Lung (tissue), 12 donors: Measurements from ENCODE around the gene SUSD4. TPM values are rescaled to one million over a fixed set of nuclear protein-coding genes. Genes with fewer than 3 reads are reported as not detected.

Experiments used
- ATAC-seq: fragments of 200-7000 bp; cut with Tn5 transposase; one replicate; pipeline ENCODE4 v1.9.1; 2020; ENCODE audit warnings: moderate number of reproducible peaks; ENCODE audit not compliant: insufficient read depth, low FRiP score
- DNase-seq, 3 donors: peaks; one replicate each; pipeline ENCODE4 v3.0.0-alpha.2; 2013 to 2017
- H3K27ac ChIP-seq, 2 donors: one replicate each; pipeline ENCODE4 v1.5.1; 2013; ENCODE audit warnings: mild to moderate bottlenecking in 2 of 2, moderate library complexity in 2 of 2, control low read depth in 1 of 2, inconsistent platforms in 1 of 2, low read depth in 1 of 2, low read length in 1 of 2
- H3K27me3 ChIP-seq, 3 donors: one replicate each; pipeline ENCODE4 v1.5.1; 2013; ENCODE audit warnings: low read length in 2 of 3; ENCODE audit not compliant: control insufficient read depth in 3 of 3, insufficient read depth in 3 of 3
- H3K36me3 ChIP-seq, 4 donors: one replicate each; pipeline ENCODE4 v1.5.1; 2013; ENCODE audit warnings: low read length in 4 of 4, mild to moderate bottlenecking in 1 of 4, moderate library complexity in 1 of 4; ENCODE audit not compliant: control insufficient read depth in 4 of 4, insufficient read depth in 4 of 4
- H3K4me1 ChIP-seq, 5 donors: one replicate each; pipeline ENCODE4 v1.5.1; 2013; ENCODE audit warnings: low read length in 5 of 5, mild to moderate bottlenecking in 2 of 5, moderate library complexity in 1 of 5; ENCODE audit not compliant: control insufficient read depth in 5 of 5, insufficient read depth in 5 of 5
- H3K4me3 ChIP-seq: one replicate; pipeline ENCODE4 v1.5.1; 2013; ENCODE audit warnings: mild to moderate bottlenecking, control low read depth, moderate library complexity
- H3K9ac ChIP-seq, 2 donors: one replicate each; pipeline ENCODE4 v1.5.1; 2013; ENCODE audit warnings: low read length in 2 of 2, control low read depth in 1 of 2; ENCODE audit not compliant: insufficient read depth in 1 of 2
- H3K9me3 ChIP-seq, 4 donors: one replicate each; pipeline ENCODE4 v1.5.1; 2013; ENCODE audit warnings: low read length in 3 of 4, mild to moderate bottlenecking in 1 of 4, moderate library complexity in 1 of 4; ENCODE audit not compliant: control insufficient read depth in 4 of 4, insufficient read depth in 3 of 4
- WGBS, 2 donors: extraction: QIAGEN DNeasy Blood & Tissue Kit; methylation state at CpG; one replicate each; pipeline ENCODE4 v1.1.7; 2013; 5-methylcytosine and 5-hydroxymethylcytosine counted together
- polyA plus RNA-seq, 2 donors: library from polyadenylated mRNA; stranded (reverse); fragments of 200-250 nt; gene quantifications; one replicate each; pipeline ENCODE4 v1.2.1, GENCODE V29; 2013
- total RNA-seq, 2 donors: library from RNA; depleted of rRNA in 1 of 2; stranded (reverse); fragments of >200 nt in 1 of 2; gene quantifications; one replicate each; pipeline ENCODE4 v1.2.1, GENCODE V29; 2014 to 2021
- TF ChIP-seq, protein P1 (sequence below): IDR thresholded peaks from 2 replicates; pipeline ENCODE4 v1.5.1; 2012; ENCODE audit warnings: mild to moderate bottlenecking; ENCODE audit errors: control extremely low read depth, extremely low read depth
- donor health status: control.
- donor health status: control.
- donor health status: Bipolar disorder and iron deficiency.
- donor health status: healthy.
- donor health status: DM: yes; HTN: yes; CAD: no.

The SUSD4 gene
- total and polyA plus RNA-seq, 4 donors, result 2.8 to 17.0 (median 4.9) TPM

DNA sequence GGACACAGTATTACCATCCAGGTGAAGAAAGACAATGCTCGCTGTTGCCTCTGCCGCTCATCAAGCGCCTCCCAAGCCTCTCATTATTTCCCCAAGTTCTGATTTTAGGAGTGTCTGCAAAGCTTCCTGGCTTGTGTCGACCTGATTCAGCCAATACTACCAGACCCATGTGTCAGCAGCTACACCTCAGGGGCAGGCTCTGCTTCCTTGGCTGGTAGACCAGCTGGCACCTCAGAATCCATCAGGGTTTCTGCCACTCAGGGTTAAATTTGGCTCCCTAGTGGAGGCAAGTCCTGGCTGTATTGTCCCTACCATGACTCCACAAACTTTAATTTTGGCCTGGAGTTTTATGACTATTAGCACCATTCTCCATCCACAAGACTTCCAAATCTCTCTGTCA is 35.4 kb downstream of the SUSD4 start:
- Histone ChIP-seq H3K4me3 (no peak overlapping the region), H3K27ac (no peak overlapping the region), H3K36me3 (no peaks in the 10 kb centered on the region), H3K9ac (no peak overlapping the region), H3K4me1 (peaks cover 0 to 16% (median 3%) of the 10 kb centered on the region in 5 donors), H3K27me3 (no peaks in the 10 kb centered on the region), H3K9me3 (no peaks in the 10 kb centered on the region)
- WGBS, 2 donors, result 89 to 91% methylated on average over 4 of the region's 4 CpGs
- TF ChIP-seq, protein P1, sequence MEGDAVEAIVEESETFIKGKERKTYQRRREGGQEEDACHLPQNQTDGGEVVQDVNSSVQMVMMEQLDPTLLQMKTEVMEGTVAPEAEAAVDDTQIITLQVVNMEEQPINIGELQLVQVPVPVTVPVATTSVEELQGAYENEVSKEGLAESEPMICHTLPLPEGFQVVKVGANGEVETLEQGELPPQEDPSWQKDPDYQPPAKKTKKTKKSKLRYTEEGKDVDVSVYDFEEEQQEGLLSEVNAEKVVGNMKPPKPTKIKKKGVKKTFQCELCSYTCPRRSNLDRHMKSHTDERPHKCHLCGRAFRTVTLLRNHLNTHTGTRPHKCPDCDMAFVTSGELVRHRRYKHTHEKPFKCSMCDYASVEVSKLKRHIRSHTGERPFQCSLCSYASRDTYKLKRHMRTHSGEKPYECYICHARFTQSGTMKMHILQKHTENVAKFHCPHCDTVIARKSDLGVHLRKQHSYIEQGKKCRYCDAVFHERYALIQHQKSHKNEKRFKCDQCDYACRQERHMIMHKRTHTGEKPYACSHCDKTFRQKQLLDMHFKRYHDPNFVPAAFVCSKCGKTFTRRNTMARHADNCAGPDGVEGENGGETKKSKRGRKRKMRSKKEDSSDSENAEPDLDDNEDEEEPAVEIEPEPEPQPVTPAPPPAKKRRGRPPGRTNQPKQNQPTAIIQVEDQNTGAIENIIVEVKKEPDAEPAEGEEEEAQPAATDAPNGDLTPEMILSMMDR, result no peak
- ATAC-seq, result no peak
- no peak for DNase-seq

DNA sequence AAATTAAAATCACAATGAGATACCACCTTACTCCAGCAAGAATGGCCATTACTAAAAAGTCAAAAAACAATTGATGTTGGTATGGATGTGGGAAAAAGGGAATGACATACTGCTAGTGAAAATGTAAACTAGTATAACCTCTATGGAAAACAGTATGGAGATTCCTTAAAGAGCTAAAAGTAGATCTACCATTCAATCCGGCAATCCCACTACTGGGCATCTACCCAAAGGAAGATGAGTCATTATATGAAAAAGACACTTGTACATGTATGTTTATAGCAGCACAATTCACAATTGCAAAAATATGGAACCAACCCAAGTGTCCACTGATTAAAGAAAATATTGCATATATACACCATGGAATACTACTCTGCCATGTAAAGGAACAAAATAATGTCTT is 37.2 kb downstream of the SUSD4 start:
- DNase-seq (no peak), ATAC-seq (no peak)
- no peaks in the 10 kb centered on the region for H3K27me3 ChIP-seq
- H3K27ac ChIP-seq, result no peak overlapping the region
- TF ChIP-seq, protein P1, result no peak
- no peaks in the 10 kb centered on the region for H3K9me3 ChIP-seq
- no peaks in the 10 kb centered on the region for H3K36me3 ChIP-seq
- H3K9ac ChIP-seq, result no peak overlapping the region
- H3K4me1 ChIP-seq, result peaks cover 0 to 14% (median 3%) of the 10 kb centered on the region in 5 donors
- 54 to 63% methylated on average over 1 of the region's 1 CpG for WGBS, 2 donors
- H3K4me3 ChIP-seq, result no peak overlapping the region

DNA sequence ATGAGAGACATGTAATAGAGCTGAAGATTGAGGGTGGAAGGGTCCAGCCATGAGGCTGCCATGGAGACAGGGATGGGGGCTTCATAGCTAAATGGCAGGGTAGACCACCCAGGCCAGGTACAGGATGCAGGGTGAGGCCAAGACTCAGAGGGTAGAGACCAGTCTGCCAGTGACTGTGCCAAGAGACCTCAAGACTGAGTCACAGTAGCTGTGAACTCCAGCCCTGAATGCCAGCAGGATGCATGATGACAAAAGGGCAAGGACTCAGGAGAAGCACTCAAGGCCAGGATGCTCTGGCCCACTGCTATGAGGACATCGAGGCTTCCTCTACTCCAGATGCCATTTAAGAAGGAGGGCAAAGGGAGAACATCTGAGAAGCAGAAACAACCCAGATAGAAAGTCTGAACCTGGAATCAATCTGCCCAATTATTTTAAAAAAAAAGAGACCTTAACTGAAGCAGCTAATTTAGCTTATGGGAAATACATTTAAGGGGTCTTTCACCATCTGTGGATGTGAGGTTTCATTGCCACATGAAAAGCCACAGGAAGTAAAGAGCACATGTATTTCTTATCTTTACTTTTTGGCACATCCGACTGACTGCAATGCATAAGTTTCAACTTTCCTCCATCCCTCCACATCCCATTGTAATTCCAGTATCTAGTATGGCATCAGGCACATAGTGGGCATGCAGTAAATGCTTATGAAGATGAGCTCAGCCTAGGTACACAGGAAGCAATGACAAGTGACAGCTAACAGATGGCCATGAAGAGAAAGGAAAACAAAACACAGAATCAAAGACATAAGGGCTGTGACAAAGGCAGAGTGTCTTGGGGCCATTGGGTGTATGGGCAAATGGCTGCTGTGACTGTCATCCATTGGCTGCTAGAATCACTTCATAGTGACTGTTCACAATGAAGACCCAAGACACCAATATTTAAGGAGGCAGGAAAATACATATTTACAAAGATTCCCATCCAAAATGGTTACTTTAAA is 40.2 kb downstream of the SUSD4 start:
- ATAC-seq, result no peak
- H3K27ac ChIP-seq, result no peak overlapping the region
- H3K27me3 ChIP-seq, result no peaks in the 10 kb centered on the region
- 32 to 45% methylated on average over 2 of the region's 2 CpGs for WGBS, 2 donors
- no peak overlapping the region for H3K4me3 ChIP-seq
- TF ChIP-seq, protein P1, result no peak
- DNase-seq, result no peak
- no peaks in the 10 kb centered on the region for H3K9me3 ChIP-seq
- H3K4me1 ChIP-seq, result no peaks in the 10 kb centered on the region
- H3K36me3 ChIP-seq, result no peaks in the 10 kb centered on the region
- H3K9ac ChIP-seq, result no peak overlapping the region
